OCI-LY7 (cell line): ENCODE data around the gene NCS1. TPM values are rescaled to one million over a fixed set of nuclear protein-coding genes. Genes with fewer than 3 reads are reported as not detected.

ENCODE experiments used
- BruUV-seq: library from RNA; stranded (reverse); fragments of 400-500 nt; replicated peaks from 2 replicates; lab custom pipeline; 2021; lab: Mats Ljungman, UMichigan
- CTCF ChIA-PET: fragments of 300-600 bp; sonication (Branson Sonifier 250); formaldehyde crosslinking; loops from one replicate; lab custom pipeline; 2022; ENCODE audit warnings: antibody characterized with exemption; ENCODE audit not compliant: unreplicated experiment; lab: Charles Lee
- POLR2A ChIA-PET: fragments of 300-600 bp; sonication (Branson Sonifier 250); formaldehyde crosslinking; loops from one replicate; lab custom pipeline; 2022; ENCODE audit warnings: antibody characterized with exemption; lab: Charles Lee
- DNase-seq: peaks from one replicate; pipeline ENCODE4 v3.0.0-alpha.2; 2015; ENCODE audit warnings: low spot score
- H2AFZ ChIP-seq: fragments of 200-600 bp; sonication (generic), shearing (Covaris generic); 2 replicates; pipeline ENCODE4 v1.6.1; 2014; ENCODE audit warnings: mild to moderate bottlenecking, antibody characterized with exemption, low read length, moderate library complexity
- H3K27ac ChIP-seq: fragments of 200-600 bp; sonication (generic); 2 replicates; pipeline ENCODE4 v1.5.1; 2014; ENCODE audit warnings: mixed run types, low read depth, mild to moderate bottlenecking, moderate library complexity, low read length, inconsistent platforms; ENCODE audit not compliant: poor library complexity, severe bottlenecking
- H3K36me3 ChIP-seq: fragments of 200-600 bp; sonication (generic); 2 replicates; pipeline ENCODE4 v1.6.1; 2014; ENCODE audit warnings: mild to moderate bottlenecking, antibody characterized with exemption, low read length, moderate library complexity, mixed read lengths; ENCODE audit not compliant: insufficient read depth
- H3K4me1 ChIP-seq: fragments of 200-600 bp; sonication (generic); 2 replicates; pipeline ENCODE4 v1.5.1; 2014; ENCODE audit warnings: mild to moderate bottlenecking, low read length; ENCODE audit not compliant: insufficient read depth, poor library complexity, severe bottlenecking
- H3K4me2 ChIP-seq: fragments of 200-600 bp; sonication (generic); 2 replicates; pipeline ENCODE4 v1.6.1; 2014; ENCODE audit warnings: mild to moderate bottlenecking, low read length
- H3K4me3 ChIP-seq: fragments of 200-600 bp; sonication (generic); 2 replicates; pipeline ENCODE4 v1.5.1; 2014; ENCODE audit warnings: mild to moderate bottlenecking, low read depth, low read length; ENCODE audit not compliant: poor library complexity, severe bottlenecking
- H3K79me2 ChIP-seq: fragments of 200-600 bp; sonication (generic); 2 replicates; pipeline ENCODE4 v1.6.1; 2016; ENCODE audit warnings: low read depth, mild to moderate bottlenecking, low read length, moderate library complexity, mixed read lengths; ENCODE audit not compliant: insufficient read depth
- H3K9me2 ChIP-seq: fragments of 200-600 bp; sonication (generic); 2 replicates; pipeline ENCODE4 v1.6.1; 2016; ENCODE audit warnings: mild to moderate bottlenecking, low read length, mixed read lengths; ENCODE audit not compliant: insufficient read depth
- H3K9me3 ChIP-seq: fragments of 200-600 bp; sonication (generic); 2 replicates; pipeline ENCODE4 v1.6.1; 2014; ENCODE audit warnings: mild to moderate bottlenecking, mixed run types, low read length, mixed read lengths
- H4K20me1 ChIP-seq: fragments of 200-600 bp; sonication (generic); 2 replicates; pipeline ENCODE4 v1.6.1; 2014; ENCODE audit warnings: mild to moderate bottlenecking, antibody characterized with exemption, low read length, moderate library complexity, mixed read lengths; ENCODE audit not compliant: insufficient read depth
- EZH2phosphoT487 ChIP-seq: fragments of 200-600 bp; sonication (generic); IDR thresholded peaks from 2 replicates; pipeline ENCODE4 v1.6.1; 2018; ENCODE audit warnings: low read depth, borderline replicate concordance, mild to moderate bottlenecking, mixed run types, antibody characterized with exemption, low read length, moderate library complexity, mixed read lengths
- intact Hi-C: fragments of 100-400 bp; cut with micrococcal nuclease; formaldehyde crosslinking; loops from one replicate; pipeline ENCODE4 v1.10.0; 2022; ENCODE audit not compliant: unreplicated experiment
- total RNA-seq, 2 experiments: library from RNA; depleted of rRNA in 1 of 2; stranded (reverse); fragments of >200 nt in 1 of 2; shearing (Covaris generic) in 1 of 2; gene quantifications; 2 replicates each; pipeline ENCODE4 v1.2.3, GENCODE V29; 2014 to 2022
- TF ChIP-seq, protein P1 (sequence below): fragments of 200-600 bp; sonication (generic); conservative IDR thresholded peaks from 2 replicates; pipeline ENCODE4 v1.5.1; 2014; ENCODE audit warnings: mild to moderate bottlenecking, antibody characterized with exemption, low read length, moderate library complexity, mixed read lengths

The NCS1 gene
- total RNA-seq, 2 experiments from 2014 or later = not detected

DNA sequence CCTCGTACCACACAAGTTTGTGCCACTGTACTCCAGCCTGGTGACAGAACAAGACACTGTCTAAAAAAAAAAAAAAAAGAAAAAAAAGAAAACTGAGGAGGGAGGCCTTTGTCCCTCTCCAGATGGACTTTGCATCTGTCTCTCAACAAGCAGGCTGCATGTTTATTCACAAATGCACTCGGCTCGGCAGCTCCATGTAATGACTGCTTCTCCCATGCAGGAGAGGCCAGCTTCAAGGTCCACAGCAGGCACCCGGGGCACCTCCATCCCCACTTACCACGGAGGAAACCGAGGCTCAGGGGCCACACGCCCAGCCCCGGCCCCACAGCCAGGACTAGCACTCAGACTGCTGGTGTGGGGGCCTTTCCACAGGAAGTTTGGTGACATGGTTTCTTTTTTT is 13.1 kb upstream of the NCS1 start:
- H3K9me2 ChIP-seq = no peaks in the 10 kb centered on the region

DNA sequence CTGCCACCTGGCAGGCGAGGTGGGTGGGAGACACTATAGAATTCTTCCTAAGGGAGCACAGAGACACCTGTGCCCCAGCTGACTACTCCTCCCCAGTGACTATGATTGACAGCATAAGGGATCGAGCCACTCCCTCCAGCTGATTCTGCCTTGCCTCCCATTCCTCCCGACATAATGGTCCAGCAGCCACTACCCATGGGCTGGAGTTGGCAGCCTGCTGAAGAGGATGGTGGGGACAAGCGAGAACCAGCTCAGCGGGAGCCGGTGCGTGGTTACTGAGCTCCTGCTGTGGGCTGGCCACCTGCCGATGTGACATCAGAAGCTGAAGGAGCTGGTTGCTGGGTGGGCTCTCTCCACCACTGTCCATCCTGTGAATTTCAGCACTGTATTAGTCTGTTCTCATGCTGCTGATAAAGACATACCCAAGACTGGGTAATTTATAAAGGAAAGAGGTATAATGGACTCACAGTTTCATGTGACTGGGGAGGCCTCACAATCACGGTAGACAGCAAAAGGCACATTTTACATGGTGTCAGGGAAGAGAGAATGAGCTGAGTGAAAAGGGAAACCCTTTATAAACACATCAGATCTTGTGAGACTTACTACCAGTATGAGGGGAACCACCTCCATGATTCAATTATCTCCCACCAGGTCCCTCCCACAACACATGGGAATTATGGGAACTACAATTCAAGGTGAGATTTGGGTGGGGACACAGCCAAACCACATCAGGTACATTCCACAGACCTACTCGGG is 12.1 kb upstream of the NCS1 start:
- Histone ChIP-seq H2AFZ (no peak overlapping the region), H3K79me2 (no peaks in the 10 kb centered on the region), H3K4me3 (no peak overlapping the region), H4K20me1 (no peaks in the 10 kb centered on the region), H3K9me2 (no peaks in the 10 kb centered on the region), H3K4me2 (no peak overlapping the region), H3K4me1 (no peaks in the 10 kb centered on the region), H3K9me3 (no peaks in the 10 kb centered on the region), H3K36me3 (no peaks in the 10 kb centered on the region), H3K27ac (no peak overlapping the region)
- TF ChIP-seq EZH2phosphoT487 = no peak
- TF ChIP-seq, protein P1, sequence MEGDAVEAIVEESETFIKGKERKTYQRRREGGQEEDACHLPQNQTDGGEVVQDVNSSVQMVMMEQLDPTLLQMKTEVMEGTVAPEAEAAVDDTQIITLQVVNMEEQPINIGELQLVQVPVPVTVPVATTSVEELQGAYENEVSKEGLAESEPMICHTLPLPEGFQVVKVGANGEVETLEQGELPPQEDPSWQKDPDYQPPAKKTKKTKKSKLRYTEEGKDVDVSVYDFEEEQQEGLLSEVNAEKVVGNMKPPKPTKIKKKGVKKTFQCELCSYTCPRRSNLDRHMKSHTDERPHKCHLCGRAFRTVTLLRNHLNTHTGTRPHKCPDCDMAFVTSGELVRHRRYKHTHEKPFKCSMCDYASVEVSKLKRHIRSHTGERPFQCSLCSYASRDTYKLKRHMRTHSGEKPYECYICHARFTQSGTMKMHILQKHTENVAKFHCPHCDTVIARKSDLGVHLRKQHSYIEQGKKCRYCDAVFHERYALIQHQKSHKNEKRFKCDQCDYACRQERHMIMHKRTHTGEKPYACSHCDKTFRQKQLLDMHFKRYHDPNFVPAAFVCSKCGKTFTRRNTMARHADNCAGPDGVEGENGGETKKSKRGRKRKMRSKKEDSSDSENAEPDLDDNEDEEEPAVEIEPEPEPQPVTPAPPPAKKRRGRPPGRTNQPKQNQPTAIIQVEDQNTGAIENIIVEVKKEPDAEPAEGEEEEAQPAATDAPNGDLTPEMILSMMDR = no peak
- BruUV-seq = no TSS peak
- intact Hi-C loops = no loop called here
- DNase-seq = no peak
- CTCF ChIA-PET = no interaction called here
- POLR2A ChIA-PET = no interaction called here

More for the DNA sequence above, 13.1 kb upstream of the NCS1 start:
- Histone ChIP-seq H3K27ac (no peak overlapping the region), H3K36me3 (no peaks in the 10 kb centered on the region), H3K79me2 (no peaks in the 10 kb centered on the region), H3K4me3 (no peak overlapping the region), H2AFZ (no peak overlapping the region), H3K4me2 (no peak overlapping the region), H3K4me1 (no peaks in the 10 kb centered on the region), H3K9me3 (no peaks in the 10 kb centered on the region), H4K20me1 (no peaks in the 10 kb centered on the region)
- intact Hi-C loops = no loop called here
- TF ChIP-seq, protein P1 = no peak
- no peak for TF ChIP-seq EZH2phosphoT487
- ChIA-PET CTCF (no interaction called here), POLR2A (no interaction called here)
- BruUV-seq = no TSS peak
- no peak for DNase-seq

DNA sequence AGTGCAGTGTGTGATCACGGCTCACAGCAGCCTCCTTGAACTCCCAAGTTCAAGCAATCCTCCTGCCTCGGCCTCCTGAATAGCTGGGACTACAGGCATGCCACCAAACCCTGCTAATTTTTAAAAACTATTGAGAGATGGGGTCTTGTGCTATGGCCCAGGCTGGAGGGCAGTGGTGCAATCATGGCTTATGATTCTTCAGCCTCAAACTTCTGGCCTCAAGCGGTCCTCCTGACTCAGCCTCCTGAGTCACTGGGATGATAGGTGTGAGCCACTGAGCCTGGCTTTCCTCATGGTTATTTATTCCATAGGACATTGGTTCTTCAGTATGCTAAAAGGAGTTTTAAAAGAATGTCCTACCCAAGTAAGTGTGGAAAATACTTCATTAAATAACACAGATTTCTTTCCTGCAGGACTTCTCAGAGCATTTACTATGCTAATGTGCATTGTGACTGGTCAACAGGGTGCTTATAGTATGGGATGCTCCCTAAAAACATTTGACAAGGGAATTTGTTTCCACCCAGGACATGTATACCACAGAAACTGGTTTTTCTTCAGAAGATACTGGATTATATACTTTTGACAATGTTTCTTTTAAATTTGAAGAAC is 11.2 kb upstream of the NCS1 start:
- intact Hi-C loops = no loop called here
- Histone ChIP-seq H2AFZ (no peak overlapping the region), H3K4me2 (no peak overlapping the region), H3K9me2 (no peaks in the 10 kb centered on the region), H3K4me3 (no peak overlapping the region), H3K4me1 (no peaks in the 10 kb centered on the region), H3K9me3 (no peaks in the 10 kb centered on the region), H3K36me3 (no peaks in the 10 kb centered on the region), H3K27ac (no peak overlapping the region), H3K79me2 (no peaks in the 10 kb centered on the region), H4K20me1 (no peaks in the 10 kb centered on the region)
- ChIA-PET CTCF (no interaction called here), POLR2A (no interaction called here)
- BruUV-seq = no TSS peak
- no peak for TF ChIP-seq EZH2phosphoT487
- TF ChIP-seq, protein P1 = no peak
- DNase-seq = no peak
